Left ventricle myocardium inferior (tissue), 1 donor: Measurements from ENCODE around the gene AMPH. TPM values are rescaled to one million over a fixed set of nuclear protein-coding genes. Genes with fewer than 3 reads are reported as not detected.

Experiments used
- DNase-seq: peaks from one replicate; pipeline ENCODE4 v3.0.0-alpha.2; 2020
- H3K27ac ChIP-seq: fragments of 200-600 bp; replicated peaks from 2 replicates; pipeline ENCODE4 v1.8.0; 2021
- H3K27me3 ChIP-seq: fragments of 200-600 bp; 2 replicates; pipeline ENCODE4 v1.8.0; 2021; ENCODE audit warnings: low read depth
- H3K36me3 ChIP-seq: fragments of 200-600 bp; 2 replicates; pipeline ENCODE4 v1.8.0; 2021
- H3K4me1 ChIP-seq: fragments of 200-600 bp; 2 replicates; pipeline ENCODE4 v1.8.0; 2021
- H3K4me3 ChIP-seq: fragments of 200-600 bp; 2 replicates; pipeline ENCODE4 v1.8.0; 2021; ENCODE audit warnings: mild to moderate bottlenecking, moderate library complexity
- H3K9me3 ChIP-seq: fragments of 200-600 bp; replicated peaks from 2 replicates; pipeline ENCODE4 v1.8.0; 2021
- CTCF ChIP-seq: fragments of 200-600 bp; IDR thresholded peaks from 2 replicates; pipeline ENCODE4 v1.8.0; 2021; ENCODE audit warnings: antibody characterized with exemption, mild to moderate bottlenecking, borderline replicate concordance
- intact Hi-C: fragments of 100-400 bp; cut with micrococcal nuclease; formaldehyde crosslinking; loops from one replicate; pipeline ENCODE4 v1.11.0; 2022
- total RNA-seq: library from RNA; stranded (reverse); fragmentation: NEBNext Ultra II Directional; extraction: Animal tissue kit (Norgen Biotek cat#: 25700); gene quantifications from one replicate; pipeline ENCODE4 v1.2.1, GENCODE V29; 2021
- donor health status: DM: no; HTN: yes; CAD: no; lungs with severe emphysema.

Gene AMPH
- total RNA-seq, 1 donor from 2014 or later, result 2.6 TPM

GRCh38 chr7:38393874-38394273, 237.3 kb downstream of the AMPH start:
- Histone ChIP-seq H3K4me1 (no peaks in the 10 kb centered on the region), H3K27ac (no peak overlapping the region), H3K9me3 (no peaks in the 10 kb centered on the region), H3K27me3 (no peaks in the 10 kb centered on the region), H3K4me3 (no peak overlapping the region), H3K36me3 (no peaks in the 10 kb centered on the region)
- no peak for DNase-seq
- TF ChIP-seq CTCF, result no peak
- intact Hi-C loops, result no loop called here

- no peak for TF ChIP-seq CTCF
- intact Hi-C loops, result no loop called here
- H3K27me3 ChIP-seq, result no peaks in the 10 kb centered on the region
Observed at GRCh38 chr7:38391751-38392150, 239.4 kb downstream of the AMPH start.

DNA sequence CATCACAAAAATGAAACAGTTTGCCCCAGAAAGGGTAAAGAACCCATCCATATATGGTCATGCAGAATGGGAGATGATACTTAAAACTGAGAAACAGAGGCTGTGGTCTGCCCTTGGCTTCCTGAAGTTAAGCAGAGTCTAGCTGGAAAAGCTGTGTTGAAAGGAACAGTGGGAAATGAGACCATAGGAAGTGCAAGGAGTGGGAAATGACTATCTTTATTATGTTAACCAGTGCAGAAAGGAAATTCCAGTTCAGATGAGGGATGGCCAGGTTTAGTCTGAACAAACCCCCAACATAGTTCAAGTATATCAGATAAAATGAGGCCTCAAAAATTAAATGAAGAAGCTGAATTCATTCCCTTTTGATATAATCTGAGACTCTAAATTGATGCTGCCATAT, 245.5 kb downstream of the AMPH start:
- Histone ChIP-seq H3K27me3 (no peaks in the 10 kb centered on the region), H3K36me3 (peaks cover 4% of the 10 kb centered on the region), H3K27ac (no peak overlapping the region), H3K4me3 (no peak overlapping the region), H3K4me1 (no peaks in the 10 kb centered on the region), H3K9me3 (peaks cover 19% of the 10 kb centered on the region)
- no peak for DNase-seq
- intact Hi-C loops, result no loop called here
- TF ChIP-seq CTCF, result no peak

More at GRCh38 chr7:38391751-38392150, 239.4 kb downstream of the AMPH start:
- no peak overlapping the region for H3K27ac ChIP-seq
- no peaks in the 10 kb centered on the region for H3K36me3 ChIP-seq
- H3K4me3 ChIP-seq, result no peak overlapping the region
- no peaks in the 10 kb centered on the region for H3K4me1 ChIP-seq
- DNase-seq, result no peak
- peaks cover 13% of the 10 kb centered on the region for H3K9me3 ChIP-seq

DNA sequence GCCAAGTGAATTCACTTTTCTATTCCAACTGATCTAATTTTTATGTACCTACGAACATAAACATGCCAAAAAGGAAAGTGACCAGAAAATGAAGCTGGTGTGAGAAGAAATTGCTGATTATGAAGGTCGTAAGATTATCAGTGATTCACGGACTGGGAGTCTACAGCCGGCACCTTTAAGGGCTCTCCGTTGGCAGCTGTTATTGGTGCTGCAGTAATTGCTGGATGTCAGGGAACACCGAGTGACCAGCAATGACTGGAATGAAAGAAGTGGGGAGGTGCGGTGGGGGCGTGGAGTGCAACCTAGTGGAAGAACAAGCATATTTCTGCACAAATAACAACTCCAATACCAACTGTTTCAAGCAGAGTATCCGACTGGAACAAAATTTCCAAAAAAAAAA, 247.9 kb downstream of the AMPH start:
- DNase-seq, result no peak
- Histone ChIP-seq H3K4me1 (no peaks in the 10 kb centered on the region), H3K9me3 (peaks cover 19% of the 10 kb centered on the region), H3K36me3 (peaks cover 4% of the 10 kb centered on the region), H3K4me3 (no peak overlapping the region), H3K27ac (no peak overlapping the region), H3K27me3 (no peaks in the 10 kb centered on the region)
- intact Hi-C loops, result no loop called here
- TF ChIP-seq CTCF, result no peak

GRCh38 chr7:38382684-38383083, 248.5 kb downstream of the AMPH start:
- no peaks in the 10 kb centered on the region for H3K27me3 ChIP-seq
- H3K4me3 ChIP-seq, result no peak overlapping the region
- H3K36me3 ChIP-seq, result peaks cover 4% of the 10 kb centered on the region
- DNase-seq, result no peak
- H3K4me1 ChIP-seq, result no peaks in the 10 kb centered on the region
- no peak for TF ChIP-seq CTCF
- intact Hi-C loops, result no loop called here
- peaks cover 16% of the 10 kb centered on the region for H3K9me3 ChIP-seq
- no peak overlapping the region for H3K27ac ChIP-seq

DNA sequence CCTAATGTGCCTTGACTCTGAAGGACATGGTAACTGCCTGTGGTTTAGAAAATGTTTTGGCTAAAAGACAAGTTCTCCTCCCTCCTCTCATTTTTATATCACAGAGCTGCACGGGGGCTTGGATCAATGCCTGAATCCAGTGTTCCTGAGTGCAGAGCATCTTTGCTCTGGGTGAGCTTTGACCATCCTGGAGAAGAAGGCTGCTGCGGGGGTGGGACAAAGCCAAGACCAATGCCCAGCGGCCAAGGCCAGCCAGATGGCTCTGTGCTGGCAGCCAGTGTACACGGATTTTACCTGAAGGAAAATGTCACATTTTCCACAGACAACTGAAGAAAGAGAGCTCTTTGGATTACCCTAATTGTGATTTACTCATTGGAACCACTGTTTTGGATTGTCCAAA, 255.7 kb downstream of the AMPH start:
- no peak for TF ChIP-seq CTCF
- DNase-seq, result no peak
- intact Hi-C loops, result no loop called here
- H3K36me3 ChIP-seq, result no peaks in the 10 kb centered on the region
- no peaks in the 10 kb centered on the region for H3K27me3 ChIP-seq
- no peak overlapping the region for H3K27ac ChIP-seq
- no peaks in the 10 kb centered on the region for H3K4me1 ChIP-seq
- H3K4me3 ChIP-seq, result no peak overlapping the region
- H3K9me3 ChIP-seq, result no peaks in the 10 kb centered on the region
